HepG2 (cell line): Measurements from ENCODE around the gene TMEM218. TPM values are rescaled to one million over a fixed set of nuclear protein-coding genes. Genes with fewer than 3 reads are reported as not detected.

ENCODE experiments used
- FOXO1 ChIP-seq: sonication (generic); formaldehyde crosslinking; IDR thresholded peaks from 2 replicates; pipeline ENCODE4 v1.4.0; 2020; ENCODE audit warnings: missing genetic modification reagents
- GABPA ChIP-seq, 2 experiments: IDR thresholded peaks; 2 replicates each; pipeline ENCODE4 v1.6.1; 2011 to 2016; ENCODE audit warnings: low read depth in 2 of 2, low read length in 1 of 2, missing biosample characterization in 1 of 2, missing genetic modification characterization in 1 of 2
- HDAC1 ChIP-seq: sonication (generic); formaldehyde crosslinking; IDR thresholded peaks from 2 replicates; pipeline ENCODE4 v1.5.1; 2020; ENCODE audit warnings: mild to moderate bottlenecking, missing genetic modification reagents
- KDM5A ChIP-seq: fragments of 200-600 bp; sonication (generic); IDR thresholded peaks from 2 replicates; pipeline ENCODE4 v1.7.0; 2018; ENCODE audit warnings: antibody characterized with exemption, mild to moderate bottlenecking, low read length, borderline replicate concordance
- KDM5B ChIP-seq: sonication (generic); formaldehyde crosslinking; IDR thresholded peaks from 2 replicates; pipeline ENCODE4 v1.4.0; 2020; ENCODE audit warnings: missing genetic modification reagents, mild to moderate bottlenecking, borderline replicate concordance
- MAX ChIP-seq: IDR thresholded peaks from 2 replicates; pipeline ENCODE4 v1.6.1; 2012; ENCODE audit warnings: inconsistent platforms
- MED1 ChIP-seq: sonication (generic); formaldehyde crosslinking; IDR thresholded peaks from 2 replicates; pipeline ENCODE4 v1.4.0; 2020; ENCODE audit warnings: missing genetic modification reagents
- NFATC3 ChIP-seq: sonication (generic); formaldehyde crosslinking; IDR thresholded peaks from 2 replicates; pipeline ENCODE4 v1.5.1; 2020; ENCODE audit warnings: mild to moderate bottlenecking, missing genetic modification reagents
- NR1H2 ChIP-seq: sonication (generic); formaldehyde crosslinking; IDR thresholded peaks from 2 replicates; pipeline ENCODE4 v1.8.1; 2022; ENCODE audit warnings: low read depth, missing genetic modification reagents, borderline replicate concordance
- RARA ChIP-seq: IDR thresholded peaks from 2 replicates; pipeline ENCODE4 v1.6.1; 2016; ENCODE audit warnings: missing genetic modification reagents, missing compliant biosample characterization
- RFX5 ChIP-seq: IDR thresholded peaks from 2 replicates; pipeline ENCODE4 v1.6.1; 2011; ENCODE audit warnings: low read depth, low read length, improper control_type of control experiment
- SIN3A ChIP-seq: IDR thresholded peaks from 2 replicates; pipeline ENCODE4 v1.6.1; 2011; ENCODE audit warnings: low read depth, mild to moderate bottlenecking, control low read depth, low read length, borderline replicate concordance
- SPEN ChIP-seq: sonication (generic); formaldehyde crosslinking; IDR thresholded peaks from 2 replicates; pipeline ENCODE4 v1.5.1; 2020; ENCODE audit warnings: low read depth, mild to moderate bottlenecking, missing genetic modification reagents
- SRSF1 ChIP-seq: fragments of 200-400 bp; formaldehyde crosslinking; optimal IDR thresholded peaks from 2 replicates; pipeline ENCODE3; 2017; ENCODE audit warnings: mild to moderate bottlenecking, low read depth, low read length, moderate library complexity
- TARDBP ChIP-seq: sonication (generic); formaldehyde crosslinking; IDR thresholded peaks from 2 replicates; pipeline ENCODE4 v1.8.0; 2022; ENCODE audit warnings: mild to moderate bottlenecking, missing genetic modification reagents
- TBX2 ChIP-seq: sonication (generic); formaldehyde crosslinking; IDR thresholded peaks from 2 replicates; pipeline ENCODE4 v1.5.0; 2020; ENCODE audit warnings: missing genetic modification reagents, mild to moderate bottlenecking, borderline replicate concordance
- TEAD3 ChIP-seq: optimal IDR thresholded peaks from 2 replicates; pipeline ENCODE3; 2016; ENCODE audit warnings: borderline replicate concordance
- WIZ ChIP-seq: sonication (generic); formaldehyde crosslinking; IDR thresholded peaks from 2 replicates; pipeline ENCODE4 v1.5.1; 2020; ENCODE audit warnings: mild to moderate bottlenecking, missing genetic modification reagents
- ZHX2 ChIP-seq, 2 experiments: sonication (generic) in 1 of 2; formaldehyde crosslinking in 1 of 2; IDR thresholded peaks; 2 replicates each; pipeline versions ENCODE4 v1.6.1 to v1.9.0; 2014 to 2022; ENCODE audit warnings: antibody characterized with exemption in 1 of 2, borderline replicate concordance in 1 of 2, inconsistent platforms in 1 of 2, low read depth in 1 of 2, missing genetic modification reagents in 1 of 2
- ZKSCAN1 ChIP-seq: fragments of 150-350 bp; IDR thresholded peaks from 2 replicates; pipeline ENCODE4 v1.6.1; 2014; ENCODE audit warnings: low read length
- ZNF598 ChIP-seq: sonication (generic); formaldehyde crosslinking; IDR thresholded peaks from 2 replicates; pipeline ENCODE4 v1.5.1; 2020; ENCODE audit warnings: mild to moderate bottlenecking, missing genetic modification reagents, borderline replicate concordance
- ZNF670 ChIP-seq: sonication (generic); formaldehyde crosslinking; IDR thresholded peaks from 2 replicates; pipeline ENCODE4 v1.8.0; 2022; ENCODE audit warnings: mild to moderate bottlenecking, missing genetic modification reagents, borderline replicate concordance
- ZNF674 ChIP-seq: sonication (generic); formaldehyde crosslinking; IDR thresholded peaks from 2 replicates; pipeline ENCODE4 v1.5.0; 2020; ENCODE audit warnings: low read depth, mild to moderate bottlenecking, missing genetic modification reagents
- polyA plus RNA-seq, 8 experiments: library from polyadenylated mRNA; depleted of rRNA in 3 of 8; stranded (reverse) in 7 of 8; unstranded in 1 of 8; fragments of >200 nt; fragmentation: Illumina TruSeq in 4 of 8; extraction: Trizol in 4 of 8; gene quantifications; 2 replicates each; pipeline versions ENCODE4 v1.2.1 to v1.2.3, GENCODE V29; 2011 to 2016; ENCODE audit warnings: low read depth in 4 of 8, missing spikeins in 1 of 8, mixed read lengths in 1 of 8; ENCODE audit not compliant: insufficient read depth in 1 of 8
- total RNA-seq, 5 experiments: library from RNA; depleted of rRNA; stranded (reverse); fragments of >200 nt; fragmentation: Illumina TruSeq; extraction: Trizol; gene quantifications; 2 replicates each; pipeline ENCODE4 v1.2.3, GENCODE V29; 2016; ENCODE audit warnings: low read depth in 1 of 5

Gene TMEM218
- total and polyA plus RNA-seq, 2 of the 13 experiments (the other 11 are each of a cell fraction or from before 2014, with no cell fraction given): 11.8 to 14.0 TPM

- TF ChIP-seq ZHX2 (IDR thresholded peaks at IDR 0.05; ENCODE audit: low read depth): peak; percentile 65; the same call in 1 of the 2 replicates
- TF ChIP-seq ZHX2 (CRISPR knock-in tag; IDR thresholded peaks at IDR 0.05; ENCODE audit: borderline replicate concordance): no peak
- TF ChIP-seq RARA (CRISPR knock-in tag): 0 out of 2 replicates have a peak, but pooled peaks have one; percentile 4
- TF ChIP-seq MED1: peak; percentile 10; the same call in 1 of the 2 replicates
- peak; percentile 90 for TF ChIP-seq TBX2
- peak; percentile 90 for TF ChIP-seq SPEN (CRISPR knock-in tag)
- peak; percentile 85 for TF ChIP-seq RFX5
- TF ChIP-seq HDAC1 (CRISPR knock-in tag): peak; percentile 36
- peak; percentile 65; the same call in 1 of the 2 replicates for TF ChIP-seq KDM5A
- TF ChIP-seq WIZ (CRISPR knock-in tag): peak; percentile 71; the same call in 1 of the 2 replicates
- TF ChIP-seq KDM5B (CRISPR knock-in tag): peak; percentile 74; the same call in 1 of the 2 replicates
- no peak for TF ChIP-seq NR1H2
- TF ChIP-seq TARDBP (CRISPR knock-in tag): 0 out of 2 replicates have a peak, but pooled peaks have one; percentile 25
- peak; percentile 51 for TF ChIP-seq TEAD3
- peak; percentile 73 for TF ChIP-seq MAX
- 0 out of 2 replicates have a peak, but pooled peaks have one; percentile 39 for TF ChIP-seq SIN3A
- no peak for TF ChIP-seq SRSF1
- TF ChIP-seq ZNF670: no peak
- TF ChIP-seq ZKSCAN1: no peak
- TF ChIP-seq FOXO1 (CRISPR knock-in tag): no peak
- peak; percentile 66; the same call in 1 of the 2 replicates for TF ChIP-seq ZNF598 (CRISPR knock-in tag)
- no peak for TF ChIP-seq NFATC3 (CRISPR knock-in tag)
- TF ChIP-seq GABPA (IDR thresholded peaks at IDR 0.05; ENCODE audit: low read depth, low read length): peak; percentile 89
- TF ChIP-seq GABPA (CRISPR knock-in tag; IDR thresholded peaks at IDR 0.05; ENCODE audit: low read depth): peak; percentile 98
- TF ChIP-seq ZNF674: no peak
Measured at GRCh38 chr11:125111343-125112207, at the start of gene TMEM218 (continued).
